Lower leg skin (tissue), 3 donors: ENCODE measurements around the gene SCRN1.

Experiments
- CTCF ChIP-seq, 3 donors: fragments of 450-650 bp; IDR thresholded peaks; one replicate each; pipeline ENCODE4 v1.5.1; 2016; ENCODE audit warnings: antibody characterized with exemption in 3 of 3, mild to moderate bottlenecking in 3 of 3, moderate library complexity in 2 of 3
- POLR2A ChIP-seq, 2 donors: fragments of 450-650 bp; IDR thresholded peaks; one replicate each; pipeline ENCODE4 v1.6.1; 2016 to 2017; ENCODE audit warnings: antibody characterized with exemption in 2 of 2, mild to moderate bottlenecking in 1 of 2, moderate library complexity in 1 of 2

GRCh38 chr7:30028216-30028748 lies 38.7 kb upstream of the SCRN1 start, which contains the start of gene PLEKHA8:
- no peak for TF ChIP-seq POLR2A (IDR thresholded peaks at IDR 0.05)
- TF ChIP-seq CTCF (IDR thresholded peaks at IDR 0.05) = no peak
